NCI-H2081 treated with DMSO at 0.1 percent for 48 hours (cell line): ENCODE measurements around the gene RNF114.
"Not testable (repeated sequence)": the region's sequence is repeated elsewhere in the genome, so short reads cannot be mapped to it uniquely, and the experiment has no call there.

ENCODE experiments used
- DNase-seq: peaks from one replicate; lab custom pipeline; 2025; lab: John Stamatoyannopoulos, UW

The RNF114 gene, protein sequence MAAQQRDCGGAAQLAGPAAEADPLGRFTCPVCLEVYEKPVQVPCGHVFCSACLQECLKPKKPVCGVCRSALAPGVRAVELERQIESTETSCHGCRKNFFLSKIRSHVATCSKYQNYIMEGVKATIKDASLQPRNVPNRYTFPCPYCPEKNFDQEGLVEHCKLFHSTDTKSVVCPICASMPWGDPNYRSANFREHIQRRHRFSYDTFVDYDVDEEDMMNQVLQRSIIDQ

DNA sequence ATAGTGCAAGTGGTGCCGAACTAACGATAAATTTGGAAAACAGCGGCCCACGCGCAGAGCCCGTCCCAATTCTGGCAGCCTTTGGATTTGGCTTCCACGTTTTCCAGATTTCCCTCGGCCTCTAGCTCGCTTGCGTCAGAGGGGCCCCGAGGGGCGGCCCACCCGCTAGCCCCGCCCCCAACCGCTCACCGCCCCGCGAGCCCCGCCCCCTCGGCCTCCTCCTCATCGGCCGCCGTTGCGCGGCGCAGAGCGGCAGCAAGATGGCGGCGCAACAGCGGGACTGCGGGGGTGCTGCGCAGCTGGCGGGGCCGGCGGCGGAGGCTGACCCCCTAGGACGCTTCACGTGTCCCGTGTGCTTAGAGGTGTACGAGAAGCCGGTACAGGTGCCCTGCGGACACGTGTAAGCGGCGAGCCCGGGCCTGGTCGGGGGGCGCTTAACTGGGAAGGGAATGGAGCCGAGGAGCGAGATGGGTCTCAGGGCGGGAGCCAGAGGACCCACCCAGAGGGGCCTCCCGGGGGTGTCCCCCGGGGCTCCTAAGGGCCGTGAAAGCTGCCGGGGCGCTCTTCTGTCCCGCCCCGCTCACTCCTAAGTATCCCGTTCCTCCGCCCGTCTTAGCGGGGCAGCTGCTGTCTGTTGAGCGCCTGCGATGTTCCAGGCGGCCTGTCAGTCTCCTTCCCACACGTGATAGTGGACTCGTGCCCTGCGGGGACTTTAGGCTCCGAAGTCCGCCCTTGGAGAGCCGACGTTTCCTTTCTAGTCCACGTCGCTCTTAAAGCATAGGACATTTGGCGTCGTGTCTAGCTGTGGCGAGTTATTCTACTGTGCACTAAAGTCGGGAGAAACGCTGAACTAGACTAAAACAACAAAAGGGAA lies at the start of gene RNF114:
Gene RNF114, plus strand, starts transcription at position 245 of the 874 bp plus-strand sequence. Its CDS starts 16 bp downstream, at position 261.
- DNase-seq = no peak

- no peak for DNase-seq
Observed at GRCh38 chr20:49886571-49887213, 49.5 kb upstream of the RNF114 start.

DNA sequence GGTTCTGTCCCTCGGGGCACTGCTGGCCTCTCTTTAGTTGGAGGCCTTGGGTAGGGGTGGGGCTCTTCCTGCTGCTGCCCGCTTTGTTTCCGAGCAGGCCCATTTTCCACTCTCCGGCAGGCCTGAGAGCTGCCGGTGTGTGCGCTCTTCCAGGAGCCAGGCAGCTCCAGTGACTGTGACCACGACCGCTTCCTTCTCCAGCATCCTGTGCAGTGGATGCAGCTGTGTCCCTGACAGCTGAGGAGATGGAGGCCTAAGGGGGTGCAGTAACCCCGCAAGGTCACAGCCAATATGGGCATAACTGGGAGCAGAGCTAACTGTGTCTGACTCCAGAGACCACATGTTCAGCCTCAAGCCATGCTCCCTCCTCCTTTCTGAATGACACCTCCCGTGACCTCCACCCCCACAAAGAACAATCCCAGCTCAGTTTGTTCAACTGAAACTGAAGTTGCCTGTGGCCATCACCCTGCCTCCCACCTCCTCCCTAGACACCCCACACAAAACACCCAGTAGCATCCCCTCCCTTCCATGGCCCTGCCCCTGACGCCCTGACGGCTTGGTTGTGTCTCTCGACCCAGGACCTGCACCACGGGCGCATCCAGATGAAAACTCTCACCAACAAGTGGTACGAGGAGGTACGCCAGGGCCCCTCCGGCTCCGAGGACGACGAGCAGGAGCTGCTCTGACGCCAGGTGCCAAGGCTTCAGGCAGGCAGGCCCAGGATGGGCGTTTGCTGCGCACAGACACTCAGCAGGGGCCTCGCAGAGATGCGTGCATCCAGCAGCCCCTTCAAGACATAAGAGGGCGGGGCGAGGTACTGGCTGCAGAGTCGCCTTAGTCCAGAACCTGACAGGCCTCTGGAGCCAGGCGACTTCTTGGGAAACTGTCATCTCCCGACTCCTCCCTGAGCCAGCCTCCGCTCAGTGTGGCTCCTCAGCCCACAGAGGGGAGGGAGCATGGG lies 48.7 kb upstream of the RNF114 start:
- DNase-seq = no peak

- no peak for DNase-seq
Observed at GRCh38 chr20:49888212-49889000, 47.8 kb upstream of the RNF114 start.

DNA sequence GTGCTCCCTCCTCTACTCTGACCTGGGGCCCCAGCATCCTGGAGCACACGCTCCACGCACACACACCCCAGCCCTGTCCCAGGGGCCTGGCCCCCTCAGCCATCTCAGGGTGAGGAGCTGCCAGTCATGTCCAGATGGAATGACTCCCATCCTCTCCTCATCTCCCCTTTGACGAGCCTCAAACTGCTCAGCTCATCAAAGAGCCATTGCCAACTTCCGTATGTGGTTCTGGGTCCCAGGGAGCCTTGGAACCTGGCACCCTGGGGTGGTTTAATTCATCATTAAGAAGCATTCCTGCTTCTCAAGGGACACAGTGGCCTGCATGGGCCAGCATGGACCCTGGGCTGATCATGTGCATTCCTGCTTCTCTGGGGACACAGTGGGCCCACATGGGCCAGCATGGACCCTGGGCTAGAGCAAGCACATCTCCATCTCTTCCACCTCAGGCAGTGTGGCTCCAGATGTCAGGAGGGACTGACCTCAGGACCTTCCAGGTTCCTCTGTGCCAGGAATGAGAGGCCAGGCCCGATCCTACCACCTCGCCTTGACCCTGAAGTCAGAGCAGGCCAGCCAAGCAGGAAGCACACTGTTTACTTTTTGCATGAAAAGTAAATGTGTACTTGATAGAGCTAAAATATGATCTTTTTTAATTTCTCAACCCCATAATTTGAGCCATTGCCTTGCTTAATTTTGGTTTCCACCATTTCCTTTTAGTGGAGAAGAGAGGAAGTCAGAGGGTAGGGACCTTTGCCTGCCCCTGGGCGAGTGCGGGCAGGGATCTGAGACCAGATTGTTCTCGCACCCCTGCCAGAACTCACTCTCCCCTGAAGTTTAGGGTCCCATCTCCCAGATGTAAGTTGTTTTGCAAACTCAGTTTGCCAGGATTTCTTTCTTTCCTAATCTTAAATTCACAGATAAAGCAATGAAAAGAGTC lies 46.9 kb upstream of the RNF114 start:
- no peak for DNase-seq

- DNase-seq = no peak
Observed at GRCh38 chr20:49889935-49890333, 46.3 kb upstream of the RNF114 start.

GRCh38 chr20:49890471-49891361 lies 45.5 kb upstream of the RNF114 start:
- no peak for DNase-seq

- no peak for DNase-seq
Observed at GRCh38 chr20:49891476-49892110, 44.6 kb upstream of the RNF114 start.

- DNase-seq = no peak
Observed at GRCh38 chr20:49892260-49892659, 43.9 kb upstream of the RNF114 start.

- no peak for DNase-seq
Observed at GRCh38 chr20:49892817-49893216, 43.4 kb upstream of the RNF114 start.

DNA sequence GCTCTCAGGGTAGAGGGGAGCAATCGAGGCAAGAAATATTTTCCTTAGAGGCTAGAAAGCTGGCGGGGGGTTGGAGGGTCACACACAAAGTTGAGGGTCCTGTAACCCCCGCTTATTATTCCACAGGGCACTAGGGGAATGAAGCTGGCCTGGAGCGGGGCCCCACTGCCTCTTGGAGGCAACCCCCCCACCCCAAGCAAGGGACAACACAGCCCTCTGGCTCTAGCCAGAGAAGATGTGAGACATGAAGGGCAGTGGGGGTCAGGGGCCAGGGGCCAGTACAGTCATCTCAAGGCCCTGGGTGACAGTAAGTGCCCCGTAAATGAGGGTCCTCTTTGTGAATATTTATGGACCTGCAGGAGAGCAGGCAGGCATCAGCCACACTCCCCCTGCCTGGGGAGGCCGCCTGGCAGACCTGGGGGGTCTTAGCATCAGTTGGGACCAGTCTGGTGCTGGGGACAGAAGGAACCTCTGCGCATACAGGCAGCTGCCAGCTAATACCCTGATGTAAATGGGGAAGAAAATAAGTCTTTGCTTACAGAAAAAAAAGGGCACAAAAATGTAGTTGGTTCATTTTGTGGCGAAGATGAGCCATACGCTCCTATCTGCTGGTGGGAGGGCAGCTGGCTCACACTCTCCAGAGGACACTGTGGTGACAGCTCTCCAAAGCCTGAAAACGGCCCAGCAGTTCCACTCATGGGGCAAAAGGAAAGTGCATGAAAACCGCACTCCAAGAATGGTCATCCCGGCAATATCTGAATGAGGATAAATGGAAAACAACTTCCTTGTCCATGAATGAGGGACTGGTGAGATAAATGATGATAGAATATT lies 42.7 kb upstream of the RNF114 start:
- no peak for DNase-seq

GRCh38 chr20:49894073-49894470 lies 42.1 kb upstream of the RNF114 start:
- DNase-seq = no peak

DNA sequence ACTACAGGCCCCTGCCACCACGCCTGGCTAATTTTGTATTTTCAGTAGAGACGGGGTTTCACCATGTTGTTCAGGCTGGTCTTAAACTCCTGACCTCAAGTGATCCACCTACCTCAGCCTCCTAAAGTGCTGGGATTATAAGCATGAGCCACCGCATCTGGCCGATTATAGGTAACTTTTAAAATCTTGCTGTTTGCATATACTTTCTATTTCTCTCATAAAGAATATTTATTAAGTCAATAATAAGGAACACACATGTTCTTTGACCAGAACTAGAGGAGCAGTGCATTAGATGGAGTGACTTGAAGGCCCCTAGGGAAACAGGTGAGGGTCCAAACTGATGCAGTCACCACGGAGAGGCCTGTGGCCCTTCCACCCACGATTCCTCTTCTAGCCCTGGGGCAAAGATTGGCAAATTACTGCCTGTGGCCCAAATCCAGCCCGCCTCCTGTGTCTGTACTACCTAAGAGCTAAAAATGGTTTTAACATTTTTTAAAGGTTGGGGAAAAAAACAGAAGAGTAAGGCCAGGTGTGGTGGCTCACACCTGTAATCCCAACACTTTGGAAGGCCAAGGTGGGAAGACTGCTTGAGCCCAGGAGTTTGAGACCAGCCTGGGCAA lies 40.6 kb upstream of the RNF114 start:
- DNase-seq = not testable (repeated sequence)

- DNase-seq = no peak
Observed at GRCh38 chr20:49896204-49896603, 40.0 kb upstream of the RNF114 start.

GRCh38 chr20:49899541-49900383 lies 36.4 kb upstream of the RNF114 start:
- DNase-seq = no peak

GRCh38 chr20:49901588-49901987 lies 34.6 kb upstream of the RNF114 start:
- DNase-seq = peak; percentile 17
